Measurements from ENCODE around the gene CLK3.

GRCh38 chr15:74613953-74614743, 1.5 kb upstream of the CLK3 start:
- TF ChIP-seq CTCF (IDR thresholded peaks at IDR 0.05) (no peak), POLR2A (IDR thresholded peaks at IDR 0.05) (no peak)

All from esophagus squamous epithelium (tissue), 4 donors.